GM21786 (cell line): ENCODE results near the gene C6orf136.
"Not testable (repeated sequence)": the region's sequence is repeated elsewhere in the genome, so short reads cannot be mapped to it uniquely, and the experiment has no call there.

Source experiments
- ATAC-seq: cut with Tn5 transposase; IDR thresholded peaks from one replicate; pipeline ENCODE4 v1.9.1; 2021; ENCODE audit not compliant: unreplicated experiment

C6orf136 gene

GRCh38 chr6:30657454-30657853 is 10.5 kb downstream of the C6orf136 start:
- ATAC-seq, result no peak

- not testable (repeated sequence) for ATAC-seq
Measured at GRCh38 chr6:30657922-30658321, 11.0 kb downstream of the C6orf136 start.

- no peak for ATAC-seq
Measured at GRCh38 chr6:30664994-30665767, 18.2 kb downstream of the C6orf136 start.

GRCh38 chr6:30666300-30666699 is 19.4 kb downstream of the C6orf136 start:
- not testable (repeated sequence) for ATAC-seq

GRCh38 chr6:30670760-30671527 is 24.0 kb downstream of the C6orf136 start:
- ATAC-seq, result no peak

GRCh38 chr6:30672445-30673253 is 25.7 kb downstream of the C6orf136 start, which contains the start of gene DHX16:
Gene DHX16 (minus strand): TSS chr6:30673006. CDS start chr6:30672841, 165 bp downstream.
- peak; percentile 80 for ATAC-seq

- no peak for ATAC-seq
Measured at GRCh38 chr6:30676660-30677285, 29.8 kb downstream of the C6orf136 start.

- no peak for ATAC-seq
Measured at GRCh38 chr6:30678964-30679726, 32.2 kb downstream of the C6orf136 start.

- no peak for ATAC-seq
Measured at GRCh38 chr6:30679765-30680535, 33.0 kb downstream of the C6orf136 start.

- ATAC-seq, result no peak
Measured at GRCh38 chr6:30681766-30682142, 34.8 kb downstream of the C6orf136 start.

GRCh38 chr6:30682143-30683117 is 35.5 kb downstream of the C6orf136 start:
- ATAC-seq, result peak; percentile 44

GRCh38 chr6:30683183-30683979 is 36.4 kb downstream of the C6orf136 start:
- ATAC-seq, result no peak

- ATAC-seq, result no peak
Measured at GRCh38 chr6:30683980-30684338, 37.0 kb downstream of the C6orf136 start.

- ATAC-seq, result no peak
Measured at GRCh38 chr6:30684386-30685156, 37.6 kb downstream of the C6orf136 start.

GRCh38 chr6:30685157-30686008 is 38.5 kb downstream of the C6orf136 start:
- ATAC-seq, result no peak
